ENCODE results near the gene DNAI4.
A peak's percentile ranks its signal among the peaks of the same experiment; 100 is the strongest.

The DNAI4 gene

GRCh38 chr1:66945316-66945715 is 20.7 kb upstream of the DNAI4 start:
- Histone ChIP-seq H3K9me3 (ENCODE audit: low read depth, low read length) (no peaks in the 10 kb centered on the region), H3K27ac (no peak overlapping the region), H3K4me3 (no peak overlapping the region), H3K36me3 (ENCODE audit: insufficient read depth, low read length) (peaks cover 65% of the 10 kb centered on the region), H3K9ac (ENCODE audit: insufficient read length) (no peak overlapping the region)
- TF ChIP-seq EZH2 (IDR thresholded peaks at IDR 0.05): no peak
- no peak for TF ChIP-seq POLR2AphosphoS5 (IDR thresholded peaks at IDR 0.05; ENCODE audit: borderline replicate concordance, low read depth, low read length)
- TF ChIP-seq FOXP2 (optimal IDR thresholded peaks at IDR 0.05; ENCODE audit: control extremely low read depth, extremely low read length, insufficient read depth): no peak
- no peak for DNase-seq (ENCODE audit: low read depth, low spot score)

DNA sequence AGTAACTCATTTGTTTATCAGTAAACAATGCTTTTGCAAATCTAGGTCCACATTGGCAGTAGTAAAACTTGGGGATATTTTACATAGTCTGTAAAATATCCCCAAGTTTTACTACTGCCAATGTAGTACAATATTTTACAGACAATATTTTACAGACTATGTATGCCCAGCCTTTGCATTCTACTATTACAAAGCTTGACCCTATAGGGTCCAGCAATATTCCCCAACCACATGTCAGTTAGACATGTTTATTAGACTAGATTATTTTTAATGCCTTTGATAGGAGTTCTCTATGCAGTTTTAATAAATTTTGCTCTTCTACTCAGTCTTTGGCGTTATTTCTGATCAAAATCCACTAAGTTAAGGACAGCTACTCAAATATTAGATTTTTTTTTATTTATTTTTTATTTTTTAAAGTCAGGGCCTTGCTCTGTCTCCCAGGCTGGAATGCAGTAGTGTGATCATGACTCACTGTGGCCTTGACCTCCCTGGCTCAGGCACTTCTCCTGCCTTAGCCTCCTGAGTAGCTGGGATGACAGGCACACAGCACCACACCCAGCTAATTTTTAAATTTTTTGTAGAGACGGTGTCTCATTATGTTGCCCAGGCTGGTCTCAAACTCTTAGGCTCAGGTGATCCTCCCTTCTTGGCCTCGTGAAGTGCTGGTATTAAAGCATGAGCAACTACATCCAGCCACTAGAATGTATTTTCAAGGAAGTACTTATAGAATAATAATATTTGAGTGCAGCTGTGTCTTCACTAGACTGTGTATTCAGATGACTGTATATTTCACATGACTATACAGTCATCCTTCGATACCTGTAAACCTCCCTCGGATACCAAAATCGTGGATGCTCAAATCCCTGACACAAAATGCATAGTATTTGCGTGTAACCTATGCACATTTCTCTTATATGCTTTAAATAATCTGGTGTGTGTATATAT is 19.9 kb upstream of the DNAI4 start:
- Histone ChIP-seq H3K27ac (no peak overlapping the region), H3K9ac (ENCODE audit: insufficient read length) (no peak overlapping the region), H3K36me3 (ENCODE audit: insufficient read depth, low read length) (peaks cover 61% of the 10 kb centered on the region), H3K9me3 (ENCODE audit: low read depth, low read length) (no peaks in the 10 kb centered on the region), H3K4me3 (no peak overlapping the region)
- TF ChIP-seq FOXP2 (optimal IDR thresholded peaks at IDR 0.05; ENCODE audit: control extremely low read depth, extremely low read length, insufficient read depth): no peak
- TF ChIP-seq EZH2 (IDR thresholded peaks at IDR 0.05): no peak
- TF ChIP-seq POLR2AphosphoS5 (IDR thresholded peaks at IDR 0.05; ENCODE audit: borderline replicate concordance, low read depth, low read length): no peak
- DNase-seq (ENCODE audit: low read depth, low spot score): no peak

DNA sequence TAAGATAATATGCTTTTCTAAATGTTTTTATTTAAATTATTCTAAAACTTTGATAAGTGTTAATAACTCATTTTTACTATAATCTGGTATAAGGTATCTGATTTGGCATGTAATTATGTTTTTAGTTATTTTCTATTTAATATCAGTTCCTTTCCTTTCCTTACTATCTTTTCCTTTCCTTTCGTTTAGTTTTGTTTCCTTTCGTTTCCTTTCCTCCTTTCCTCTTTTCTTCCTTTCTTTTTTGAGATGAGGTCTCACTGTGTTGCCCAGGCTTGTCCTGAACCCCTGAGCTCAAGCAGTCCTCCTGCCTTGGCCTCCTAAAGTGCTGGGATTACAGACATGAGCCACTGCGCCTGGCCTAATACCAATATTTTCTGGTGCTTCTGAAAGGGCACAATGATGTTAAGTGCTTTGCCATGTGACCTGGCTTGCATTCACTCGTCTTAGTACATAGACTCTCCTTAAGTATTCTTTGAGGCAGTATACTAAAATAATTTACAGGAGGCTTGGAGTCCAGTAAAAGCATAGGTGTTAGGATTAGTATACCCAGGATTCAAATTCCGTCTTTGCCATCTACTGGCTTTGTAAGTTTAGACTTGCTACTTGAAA is 18.8 kb upstream of the DNAI4 start:
- no peak for DNase-seq (ENCODE audit: low read depth, low spot score)
- no peak for TF ChIP-seq EZH2 (IDR thresholded peaks at IDR 0.05)
- TF ChIP-seq POLR2AphosphoS5 (IDR thresholded peaks at IDR 0.05; ENCODE audit: borderline replicate concordance, low read depth, low read length): no peak
- no peak for TF ChIP-seq FOXP2 (optimal IDR thresholded peaks at IDR 0.05; ENCODE audit: control extremely low read depth, extremely low read length, insufficient read depth)
- Histone ChIP-seq H3K9me3 (ENCODE audit: low read depth, low read length) (no peaks in the 10 kb centered on the region), H3K9ac (ENCODE audit: insufficient read length) (no peak overlapping the region), H3K27ac (no peak overlapping the region), H3K36me3 (ENCODE audit: insufficient read depth, low read length) (peaks cover 52% of the 10 kb centered on the region), H3K4me3 (no peak overlapping the region)

GRCh38 chr1:66940981-66941380 is 16.3 kb upstream of the DNAI4 start:
- no peaks in the 10 kb centered on the region for H3K9me3 ChIP-seq (ENCODE audit: low read depth, low read length)

DNA sequence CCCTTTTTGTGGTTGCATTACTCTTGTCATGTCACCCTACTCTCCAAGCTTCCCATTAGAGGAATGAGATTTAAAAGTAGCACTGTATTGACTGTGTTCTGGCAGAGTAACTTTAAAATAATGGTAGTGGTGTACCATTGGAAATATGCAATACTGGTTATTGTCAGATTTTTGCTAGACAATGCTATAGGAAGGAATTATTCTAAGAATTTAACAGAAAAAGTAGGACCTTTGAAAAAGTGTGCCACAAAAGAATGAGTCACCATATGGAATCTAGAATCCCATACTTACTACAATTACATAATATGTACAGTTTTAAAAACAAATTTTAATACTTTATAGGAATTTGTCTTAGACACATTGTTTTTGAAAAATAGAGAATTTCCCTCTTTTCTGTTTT is 14.0 kb upstream of the DNAI4 start:
- Histone ChIP-seq H3K9me3 (ENCODE audit: low read depth, low read length) (no peaks in the 10 kb centered on the region), H3K4me3 (0 out of 2 replicates have a peak overlapping the region, but pooled peaks have one; percentile 0), H3K9ac (ENCODE audit: insufficient read length) (no peak overlapping the region), H3K27ac (peak overlapping the region; percentile 75), H3K36me3 (ENCODE audit: insufficient read depth, low read length) (peaks cover 23% of the 10 kb centered on the region)
- DNase-seq (ENCODE audit: low read depth, low spot score): no peak
- TF ChIP-seq EZH2 (IDR thresholded peaks at IDR 0.05) (no peak), POLR2AphosphoS5 (IDR thresholded peaks at IDR 0.05; ENCODE audit: borderline replicate concordance, low read depth, low read length) (no peak), FOXP2 (optimal IDR thresholded peaks at IDR 0.05; ENCODE audit: control extremely low read depth, extremely low read length, insufficient read depth) (no peak)

More at GRCh38 chr1:66940981-66941380, 16.3 kb upstream of the DNAI4 start:
- H3K27ac ChIP-seq: no peak overlapping the region
- peaks cover 28% of the 10 kb centered on the region for H3K36me3 ChIP-seq (ENCODE audit: insufficient read depth, low read length)
- no peak overlapping the region for H3K4me3 ChIP-seq
- no peak for DNase-seq (ENCODE audit: low read depth, low spot score)
- TF ChIP-seq POLR2AphosphoS5 (IDR thresholded peaks at IDR 0.05; ENCODE audit: borderline replicate concordance, low read depth, low read length) (no peak), FOXP2 (optimal IDR thresholded peaks at IDR 0.05; ENCODE audit: control extremely low read depth, extremely low read length, insufficient read depth) (no peak), EZH2 (IDR thresholded peaks at IDR 0.05) (no peak)
- H3K9ac ChIP-seq (ENCODE audit: insufficient read length): no peak overlapping the region

DNA sequence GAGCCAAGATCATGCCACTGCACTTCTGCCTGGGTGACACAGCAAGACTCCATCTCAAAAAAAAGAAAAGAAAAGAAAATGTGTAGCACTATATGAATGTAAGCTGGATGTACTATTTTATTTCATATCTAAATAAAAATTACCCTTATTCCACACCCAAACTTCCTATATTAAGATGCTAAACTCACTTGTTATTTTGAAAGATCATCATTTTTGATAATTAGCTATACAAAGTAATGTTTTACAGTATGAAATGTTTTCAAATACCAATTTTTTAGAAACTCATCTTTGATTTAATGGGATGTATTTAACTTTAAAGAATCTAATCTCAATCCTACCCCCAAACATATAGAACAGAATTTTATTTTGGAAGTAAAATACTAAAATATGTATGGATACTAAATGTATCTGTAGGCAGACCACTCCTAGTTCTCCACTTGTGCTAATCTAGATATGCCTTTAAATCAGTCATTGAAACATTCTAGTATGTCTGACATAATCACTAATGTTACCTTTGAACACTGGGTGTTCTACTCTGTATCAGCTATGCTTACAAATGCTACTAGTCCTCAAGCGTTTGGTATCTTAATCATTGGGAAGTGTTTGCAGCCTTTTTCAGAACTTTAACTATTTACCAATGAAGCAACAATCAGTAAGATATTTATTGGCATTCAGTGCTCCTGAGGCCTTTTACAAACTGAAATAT is 13.0 kb upstream of the DNAI4 start:
- no peak for DNase-seq (ENCODE audit: low read depth, low spot score)
- no peaks in the 10 kb centered on the region for H3K9me3 ChIP-seq (ENCODE audit: low read depth, low read length)
- H3K27ac ChIP-seq: no peak overlapping the region; the same call in 1 of the 2 replicates
- TF ChIP-seq POLR2AphosphoS5 (IDR thresholded peaks at IDR 0.05; ENCODE audit: borderline replicate concordance, low read depth, low read length) (no peak), EZH2 (IDR thresholded peaks at IDR 0.05) (no peak), FOXP2 (optimal IDR thresholded peaks at IDR 0.05; ENCODE audit: control extremely low read depth, extremely low read length, insufficient read depth) (no peak)
- no peak overlapping the region for H3K4me3 ChIP-seq
- H3K36me3 ChIP-seq (ENCODE audit: insufficient read depth, low read length): peaks cover 22% of the 10 kb centered on the region
- H3K9ac ChIP-seq (ENCODE audit: insufficient read length): no peak overlapping the region

GRCh38 chr1:66933887-66934700 is 9.4 kb upstream of the DNAI4 start:
- DNase-seq (ENCODE audit: low read depth, low spot score): no peak
- peak overlapping the region; percentile 61 for H3K9ac ChIP-seq (ENCODE audit: insufficient read length)
- TF ChIP-seq FOXP2 (optimal IDR thresholded peaks at IDR 0.05; ENCODE audit: control extremely low read depth, extremely low read length, insufficient read depth) (no peak), EZH2 (IDR thresholded peaks at IDR 0.05) (no peak), POLR2AphosphoS5 (IDR thresholded peaks at IDR 0.05; ENCODE audit: borderline replicate concordance, low read depth, low read length) (no peak)
- no peaks in the 10 kb centered on the region for H3K9me3 ChIP-seq (ENCODE audit: low read depth, low read length)
- H3K4me3 ChIP-seq: peak overlapping the region; percentile 82
- H3K27ac ChIP-seq: 0 out of 2 replicates have a peak overlapping the region, but pooled peaks have one; percentile 42
- H3K36me3 ChIP-seq (ENCODE audit: insufficient read depth, low read length): peaks cover 2% of the 10 kb centered on the region; the same call in 1 of the 2 replicates

Data from SK-N-MC (cell line).